ENCODE results near the gene HOXD11.

HOXD11 gene

DNA sequence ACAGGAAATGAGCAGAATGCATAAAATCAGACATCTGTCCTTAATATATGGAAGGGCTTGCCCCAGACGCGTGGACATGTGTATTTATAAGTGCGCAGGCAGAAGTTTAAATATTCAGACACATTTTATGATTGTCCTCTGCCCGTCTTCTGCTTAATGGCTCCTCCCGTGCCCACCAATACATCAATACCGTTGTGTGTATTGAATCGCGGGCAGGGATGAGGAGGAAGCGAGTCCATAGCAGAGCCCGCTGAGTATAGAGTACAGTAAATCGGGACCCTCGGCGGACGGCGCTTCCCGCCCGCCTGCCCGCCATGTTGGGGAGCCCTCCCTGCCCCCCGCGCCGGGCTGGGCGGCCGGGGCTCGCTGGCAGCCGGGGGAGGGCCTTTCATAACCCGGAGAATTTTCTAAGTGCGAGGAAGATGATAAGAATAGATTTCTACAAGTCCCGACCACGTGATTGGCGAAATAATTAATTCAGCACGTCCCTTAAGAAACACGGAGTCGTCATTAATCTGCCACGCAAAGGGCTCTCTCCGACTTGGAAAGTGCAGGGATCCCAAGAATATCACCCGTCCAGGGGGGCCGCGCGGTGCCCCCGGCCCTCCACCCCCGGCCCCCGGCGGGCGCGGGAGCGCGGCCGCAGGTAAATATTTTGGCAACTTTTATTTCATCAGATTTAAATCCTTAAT is 49.9 kb downstream of the HOXD11 start, which contains the start of gene HOXD3:
Gene HOXD3 (plus strand): TSS at position 501 of the 692 bp plus-strand sequence. CDS start 11,808 bp downstream, outside the sequence.
- no peak for DNase-seq (ENCODE audit: low spot score)

DNA sequence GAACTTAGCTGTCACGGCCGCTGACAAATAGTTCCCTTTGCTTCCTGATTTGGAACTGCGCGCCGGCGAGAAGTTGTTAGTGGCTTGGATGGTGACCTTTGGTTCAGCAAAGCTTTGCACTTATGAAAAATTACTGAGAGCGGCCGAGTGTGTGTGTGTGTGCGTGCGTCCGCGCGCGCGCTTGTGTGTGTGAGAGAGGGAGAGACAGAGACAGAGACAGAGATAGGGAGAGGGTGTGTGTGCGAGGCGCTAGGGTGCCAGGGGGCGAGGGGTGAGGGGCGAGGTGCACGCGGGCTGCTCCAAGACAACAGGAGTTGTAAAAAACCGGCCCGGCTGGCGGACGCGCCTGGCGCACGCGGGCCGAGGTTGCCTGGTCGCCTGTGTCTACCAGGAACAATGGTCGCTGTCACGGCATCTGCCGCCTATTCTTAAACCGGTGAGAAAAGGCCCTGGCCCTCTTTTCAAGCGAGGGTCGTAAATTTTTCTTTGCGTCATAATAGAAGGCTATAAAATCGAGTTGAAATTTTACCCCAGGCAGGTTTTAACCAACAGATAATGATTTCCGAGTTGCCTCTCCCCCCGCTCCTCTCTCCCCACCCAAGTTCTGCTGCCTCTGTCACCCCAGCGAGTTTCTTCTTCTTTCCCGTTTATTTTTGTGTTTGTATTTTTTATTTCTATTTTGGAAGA is 50.6 kb downstream of the HOXD11 start:
- DNase-seq (ENCODE audit: low spot score) = no peak
- TF ChIP-seq, protein P1, sequence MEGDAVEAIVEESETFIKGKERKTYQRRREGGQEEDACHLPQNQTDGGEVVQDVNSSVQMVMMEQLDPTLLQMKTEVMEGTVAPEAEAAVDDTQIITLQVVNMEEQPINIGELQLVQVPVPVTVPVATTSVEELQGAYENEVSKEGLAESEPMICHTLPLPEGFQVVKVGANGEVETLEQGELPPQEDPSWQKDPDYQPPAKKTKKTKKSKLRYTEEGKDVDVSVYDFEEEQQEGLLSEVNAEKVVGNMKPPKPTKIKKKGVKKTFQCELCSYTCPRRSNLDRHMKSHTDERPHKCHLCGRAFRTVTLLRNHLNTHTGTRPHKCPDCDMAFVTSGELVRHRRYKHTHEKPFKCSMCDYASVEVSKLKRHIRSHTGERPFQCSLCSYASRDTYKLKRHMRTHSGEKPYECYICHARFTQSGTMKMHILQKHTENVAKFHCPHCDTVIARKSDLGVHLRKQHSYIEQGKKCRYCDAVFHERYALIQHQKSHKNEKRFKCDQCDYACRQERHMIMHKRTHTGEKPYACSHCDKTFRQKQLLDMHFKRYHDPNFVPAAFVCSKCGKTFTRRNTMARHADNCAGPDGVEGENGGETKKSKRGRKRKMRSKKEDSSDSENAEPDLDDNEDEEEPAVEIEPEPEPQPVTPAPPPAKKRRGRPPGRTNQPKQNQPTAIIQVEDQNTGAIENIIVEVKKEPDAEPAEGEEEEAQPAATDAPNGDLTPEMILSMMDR (IDR thresholded peaks at IDR 0.05; ENCODE audit: extremely low read depth, missing control alignments) = no peak

More for the DNA sequence above, 49.9 kb downstream of the HOXD11 start, which contains the start of gene HOXD3:
- TF ChIP-seq, protein P1 (IDR thresholded peaks at IDR 0.05; ENCODE audit: extremely low read depth, missing control alignments) = no peak

DNA sequence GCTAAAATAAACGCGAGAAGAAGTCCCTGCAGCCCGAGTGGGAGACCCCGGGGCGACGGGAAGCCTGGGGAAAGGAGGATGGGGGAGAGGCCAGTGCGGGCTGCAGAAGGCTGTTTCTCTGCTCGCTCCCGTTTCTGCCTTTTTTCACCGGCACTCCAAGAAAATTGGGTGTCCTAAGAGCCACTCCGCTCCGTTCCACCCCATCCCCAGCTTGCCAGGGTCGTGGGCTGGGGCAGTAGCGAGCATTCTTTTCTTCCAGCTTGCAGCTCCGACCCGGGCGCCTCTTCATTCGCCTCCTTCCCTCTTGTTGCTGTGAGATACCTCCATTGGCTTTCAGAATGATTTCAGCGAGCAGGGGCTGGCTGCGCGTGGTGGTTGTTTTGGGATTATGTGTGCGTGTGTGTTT is 51.1 kb downstream of the HOXD11 start:
- TF ChIP-seq, protein P1 (IDR thresholded peaks at IDR 0.05; ENCODE audit: extremely low read depth, missing control alignments) = no peak
- no peak for DNase-seq (ENCODE audit: low spot score)

DNA sequence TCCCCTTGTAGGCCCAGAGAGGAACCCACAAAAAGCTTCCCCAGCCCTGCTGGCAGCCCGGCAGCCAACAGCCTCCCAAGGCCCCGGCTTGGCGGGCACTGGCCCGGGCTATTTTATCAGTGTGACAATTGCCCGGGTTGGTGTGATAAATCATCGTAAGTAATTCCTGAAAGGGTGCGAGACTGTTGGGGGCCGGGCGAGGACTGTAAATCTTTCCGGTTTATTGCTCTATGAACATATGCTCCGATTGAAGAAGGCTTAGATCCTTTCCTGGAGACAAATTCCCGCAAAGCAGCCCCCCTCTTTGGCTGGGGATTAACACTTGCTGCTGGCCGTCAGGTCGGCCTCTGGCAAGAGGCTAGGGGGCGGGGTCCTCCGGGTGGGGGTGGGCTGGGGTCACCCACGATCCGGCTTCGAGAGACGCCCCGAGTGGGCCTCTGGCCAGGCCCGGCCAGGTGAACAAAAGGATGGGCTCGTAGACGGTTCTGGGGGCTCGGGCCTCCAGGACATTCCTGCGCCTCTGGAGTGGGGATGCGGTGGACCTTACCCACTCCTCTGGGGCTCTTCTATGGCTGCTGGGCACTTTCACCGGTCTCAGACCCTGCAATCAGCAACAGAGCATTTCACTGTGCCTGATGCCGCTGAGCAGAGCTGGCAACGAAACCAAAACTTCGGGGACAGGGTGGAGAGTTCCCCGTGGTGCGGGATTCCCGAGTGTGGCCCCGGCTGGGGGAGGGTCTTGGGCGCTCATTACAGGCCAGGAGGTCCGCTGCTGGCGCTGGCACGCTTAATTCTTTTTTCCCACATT is 52.0 kb downstream of the HOXD11 start:
- TF ChIP-seq, protein P1 (IDR thresholded peaks at IDR 0.05; ENCODE audit: extremely low read depth, missing control alignments) = no peak

More for the DNA sequence above, 52.0 kb downstream of the HOXD11 start:
- DNase-seq (ENCODE audit: low spot score) = no peak

Data from GM20000 (cell line).